Activated CD8-positive, alpha-beta T cell treated with anti-CD3 and anti-CD28 coated beads for 36 hours (primary cell): ENCODE data around the gene UBE2C. TPM values are rescaled to one million over a fixed set of nuclear protein-coding genes. Genes with fewer than 3 reads are reported as not detected.
A peak's percentile ranks its signal among the peaks of the same experiment; 100 is the strongest.

Source experiments
- ATAC-seq: fragments of 200-7000 bp; cut with Tn5 transposase; one replicate; pipeline ENCODE4 v1.10.0; 2021; ENCODE audit warnings: mild to moderate bottlenecking, moderate library complexity
- CTCF ChIA-PET: fragments of 350-600 bp; sonication (Branson Sonifier 250); formaldehyde crosslinking; loops from one replicate; lab custom pipeline; 2021; ENCODE audit warnings: antibody characterized with exemption; lab: Charles Lee
- POLR2A ChIA-PET: fragments of 350-600 bp; sonication (Branson Sonifier 250); formaldehyde crosslinking; loops from one replicate; lab custom pipeline; 2021; ENCODE audit warnings: antibody characterized with exemption; lab: Charles Lee
- DNase-seq: peaks from one replicate; pipeline ENCODE4 v3.0.0-alpha.2; 2020
- H3K27ac Mint-ChIP-seq: one replicate; pipeline ENCODE4 v1.8.0; 2021; ENCODE audit warnings: mild to moderate bottlenecking, mixed read lengths
- H3K27me3 Mint-ChIP-seq: one replicate; pipeline ENCODE4 v1.8.0; 2021; ENCODE audit warnings: mixed read lengths
- H3K36me3 Mint-ChIP-seq: one replicate; pipeline ENCODE4 v1.8.0; 2021; ENCODE audit warnings: low read depth, mixed read lengths
- H3K4me1 Mint-ChIP-seq: one replicate; pipeline ENCODE4 v1.8.0; 2021; ENCODE audit warnings: low read depth, mixed read lengths
- H3K4me3 Mint-ChIP-seq: one replicate; pipeline ENCODE4 v1.8.0; 2021; ENCODE audit warnings: mild to moderate bottlenecking, moderate library complexity, mixed read lengths
- H3K9me3 Mint-ChIP-seq: one replicate; pipeline ENCODE4 v1.8.0; 2021; ENCODE audit warnings: mixed read lengths
- CTCF ChIP-seq: fragments of 200-600 bp; IDR thresholded peaks from one replicate; pipeline ENCODE4 v1.8.0; 2022; ENCODE audit warnings: antibody characterized with exemption, mild to moderate bottlenecking
- intact Hi-C: fragments of 100-400 bp; cut with micrococcal nuclease; formaldehyde crosslinking; loops from one replicate; pipeline ENCODE4 v1.10.0; 2022
- total RNA-seq, 2 experiments: library from RNA; stranded (reverse); gene quantifications; one replicate each; pipeline ENCODE4 v1.2.3, GENCODE V29; 2021

The UBE2C gene
- total RNA-seq, 2 experiments from 2014 or later: 149 to 151 TPM

- DNase-seq (no peak), ATAC-seq (no peak)
- Mint-ChIP-seq H3K27me3 (no peaks in the 10 kb centered on the region), H3K4me1 (peaks cover 4% of the 10 kb centered on the region), H3K36me3 (peaks cover 15% of the 10 kb centered on the region), H3K4me3 (no peak overlapping the region), H3K9me3 (no peaks in the 10 kb centered on the region), H3K27ac (no peak overlapping the region)
- POLR2A ChIA-PET: no interaction called here
- CTCF ChIA-PET: interaction anchor here (1.1 kb wide), 1 partner anchor 46 kb away, joined by 4 read pairs; no protein-coding TSS in a partner anchor
- intact Hi-C loops: no loop called here
- TF ChIP-seq CTCF: no peak
These were observed 33.0 kb downstream of the UBE2C start for GRCh38 chr20:45845452-45845851.

GRCh38 chr20:45848421-45848820, 36.0 kb downstream of the UBE2C start:
- Mint-ChIP-seq H3K36me3 (peaks cover 20% of the 10 kb centered on the region), H3K4me3 (no peak overlapping the region), H3K27me3 (no peaks in the 10 kb centered on the region), H3K4me1 (peaks cover 4% of the 10 kb centered on the region), H3K9me3 (no peaks in the 10 kb centered on the region), H3K27ac (no peak overlapping the region)
- ChIA-PET POLR2A (interaction anchor here (2.2 kb wide), 1 partner anchor 9 kb away, joined by 6 read pairs; the partner anchor contains the start of genes ACOT8 and ZSWIM3), CTCF (interaction anchor here (0.9 to 1.0 kb wide), 2 partner anchors 14 to 16 kb away, joined by 3 to 5 read pairs; no protein-coding TSS in a partner anchor)
- DNase-seq (no peak), ATAC-seq (no peak)
- intact Hi-C loops: no loop called here
- no peak for TF ChIP-seq CTCF

- Mint-ChIP-seq H3K27me3 (no peaks in the 10 kb centered on the region), H3K27ac (peak overlapping the region; percentile 11), H3K4me3 (no peak overlapping the region), H3K9me3 (no peaks in the 10 kb centered on the region), H3K4me1 (peaks cover 9% of the 10 kb centered on the region), H3K36me3 (peaks cover 21% of the 10 kb centered on the region)
- DNase-seq: no peak
- TF ChIP-seq CTCF: no peak
- ChIA-PET CTCF (no interaction called here), POLR2A (interaction anchor here (1.3 to 2.2 kb wide), 2 partner anchors 9 to 122 kb away, joined by 3 to 6 read pairs; partner anchors contain the start of genes ACOT8 and ZSWIM3)
- ATAC-seq: no peak
- intact Hi-C loops: no loop called here
These were observed 36.6 kb downstream of the UBE2C start for GRCh38 chr20:45848969-45849582.

- H3K27ac Mint-ChIP-seq: no peak overlapping the region
- CTCF ChIA-PET: no interaction called here
- H3K36me3 Mint-ChIP-seq: peaks cover 17% of the 10 kb centered on the region
- ATAC-seq (no peak), DNase-seq (no peak)
- POLR2A ChIA-PET: interaction anchor here (1.3 kb wide), 1 partner anchor 121 kb away, joined by 3 read pairs; no protein-coding TSS in a partner anchor
- intact Hi-C loops: no loop called here
- no peaks in the 10 kb centered on the region for H3K9me3 Mint-ChIP-seq
- peaks cover 19% of the 10 kb centered on the region for H3K4me1 Mint-ChIP-seq
- no peak for TF ChIP-seq CTCF
- H3K4me3 Mint-ChIP-seq: no peak overlapping the region
- no peaks in the 10 kb centered on the region for H3K27me3 Mint-ChIP-seq
These were observed 37.8 kb downstream of the UBE2C start for GRCh38 chr20:45850238-45850637.

GRCh38 chr20:45850926-45851325, 38.5 kb downstream of the UBE2C start:
- ChIA-PET CTCF (no interaction called here), POLR2A (no interaction called here)
- no peak for TF ChIP-seq CTCF
- no peak overlapping the region for H3K27ac Mint-ChIP-seq
- H3K36me3 Mint-ChIP-seq: peaks cover 17% of the 10 kb centered on the region
- DNase-seq (no peak), ATAC-seq (no peak)
- intact Hi-C loops: no loop called here
- H3K4me1 Mint-ChIP-seq: peaks cover 24% of the 10 kb centered on the region
- H3K27me3 Mint-ChIP-seq: no peaks in the 10 kb centered on the region
- no peaks in the 10 kb centered on the region for H3K9me3 Mint-ChIP-seq
- H3K4me3 Mint-ChIP-seq: no peak overlapping the region
